ENCODE results near the gene ITGB2.

Gene ITGB2

DNA sequence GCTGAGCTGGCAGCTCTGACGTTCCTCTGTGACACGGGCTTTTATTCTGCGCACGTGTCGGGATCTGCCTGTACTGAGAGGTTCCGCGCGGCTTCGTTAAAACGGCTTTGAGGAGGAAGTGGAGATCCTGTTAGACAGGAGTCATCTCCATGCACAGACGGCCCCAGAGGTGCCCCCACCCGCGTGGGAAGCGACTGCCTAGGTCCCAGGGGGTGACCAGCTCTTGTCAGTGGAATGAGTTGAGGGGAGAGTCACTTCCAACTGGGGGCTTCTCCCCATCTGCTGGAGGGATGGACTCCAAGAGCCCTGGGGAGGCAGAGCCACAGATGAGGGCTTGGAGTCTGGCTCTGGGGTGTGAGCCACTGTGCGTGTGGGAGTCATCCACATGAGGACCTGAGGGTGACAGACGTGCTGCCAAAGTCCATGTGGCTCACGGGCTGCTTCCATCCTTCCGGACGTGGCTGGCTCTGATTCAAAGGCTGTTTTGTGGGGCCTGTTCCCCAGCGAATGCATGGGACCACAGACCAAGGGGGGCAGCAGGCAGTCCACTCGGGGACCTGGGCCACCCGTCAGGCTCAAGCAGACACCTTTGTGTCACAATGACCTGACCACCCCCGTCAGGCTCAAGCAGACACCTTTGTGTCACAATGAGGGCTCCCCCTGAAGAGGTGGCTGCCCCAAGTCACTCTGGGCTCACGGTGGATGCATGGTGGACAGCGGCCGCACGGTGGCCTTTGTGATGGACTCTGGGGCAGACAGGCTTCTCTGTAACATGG lies 74.0 kb downstream of the ITGB2 start:
- DNase-seq (ENCODE audit: low read depth): no peak

DNA sequence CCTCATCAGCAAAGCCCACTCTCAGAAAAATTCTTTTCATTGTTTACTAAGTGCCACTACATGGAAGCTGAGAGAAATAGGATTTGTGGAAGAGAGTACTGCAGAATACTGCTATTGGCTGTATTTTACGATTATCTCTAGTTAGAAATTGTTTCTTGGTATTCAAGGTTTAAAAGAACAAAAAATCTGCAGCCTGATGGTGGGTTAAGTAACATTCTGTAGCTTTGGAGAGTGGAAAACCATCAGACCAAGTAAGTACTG lies 74.5 kb downstream of the ITGB2 start:
- DNase-seq (ENCODE audit: low read depth): no peak

GRCh38 chr21:44845418-44846223 lies 75.1 kb downstream of the ITGB2 start:
- peak; percentile 33 for DNase-seq (ENCODE audit: low read depth)

DNA sequence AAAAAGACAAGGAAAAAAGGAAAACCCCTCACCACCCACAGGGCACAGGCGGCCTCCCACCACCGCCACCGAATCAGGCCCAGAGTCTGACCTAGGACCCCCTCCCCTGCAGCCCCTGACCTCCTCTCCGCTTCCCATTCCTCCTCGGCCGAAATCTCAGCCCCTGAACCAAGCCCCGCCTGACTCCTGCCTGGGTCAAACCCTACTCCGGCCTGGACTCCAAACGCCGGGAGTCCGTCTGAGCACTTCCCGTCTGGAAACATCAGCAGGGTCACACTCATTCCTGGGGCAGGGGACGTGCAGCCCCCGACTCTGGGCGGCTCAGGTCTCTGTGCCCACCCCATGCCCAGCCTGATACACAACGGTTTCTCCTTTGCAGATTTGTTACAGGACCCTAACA lies 76.4 kb downstream of the ITGB2 start:
- no peak for DNase-seq (ENCODE audit: low read depth)

GRCh38 chr21:44842721-44843445 lies 77.8 kb downstream of the ITGB2 start:
- no peak for DNase-seq (ENCODE audit: low read depth)

GRCh38 chr21:44842087-44842486 lies 78.6 kb downstream of the ITGB2 start:
- DNase-seq (ENCODE audit: low read depth): no peak

DNA sequence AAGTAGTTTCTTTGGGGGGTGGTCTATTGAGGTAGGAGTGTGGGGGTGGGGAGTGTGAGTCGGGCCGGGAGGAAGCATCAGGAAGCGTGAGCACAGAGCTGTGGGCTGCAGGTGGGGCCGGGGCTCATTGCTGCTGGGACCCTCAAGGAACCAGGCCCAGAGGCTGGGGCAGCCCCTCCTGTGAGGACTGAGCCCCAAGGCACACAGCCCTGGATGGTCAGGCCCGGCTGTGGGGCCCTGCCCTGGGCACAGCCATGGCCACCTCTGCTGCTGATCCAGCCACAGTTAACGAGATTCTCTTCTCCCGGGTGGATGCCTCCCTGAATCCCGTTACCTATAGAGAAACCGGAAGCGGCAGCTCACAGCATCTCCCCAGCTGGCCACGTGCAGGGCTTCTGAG lies 79.9 kb downstream of the ITGB2 start:
- DNase-seq (ENCODE audit: low read depth): no peak

DNA sequence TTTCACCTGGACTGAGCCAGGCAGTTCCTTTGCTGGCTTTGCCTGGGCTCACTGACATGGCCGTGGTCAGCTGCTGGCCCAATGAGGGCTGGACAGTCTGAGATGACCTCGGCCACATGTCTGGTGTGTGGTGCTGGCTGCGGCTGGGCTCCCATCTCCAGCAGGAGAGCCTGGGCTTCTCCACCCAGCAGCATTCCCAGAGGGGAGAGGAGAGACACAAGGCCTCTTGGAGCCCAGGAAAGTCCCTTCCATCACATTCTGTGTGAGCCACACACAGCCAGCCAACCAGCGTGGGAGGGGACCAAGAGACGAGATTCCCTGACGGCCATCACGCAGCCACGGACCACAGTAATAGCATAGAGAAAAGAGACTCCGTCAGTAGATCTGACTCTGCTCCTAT lies 81.7 kb downstream of the ITGB2 start:
- no peak for DNase-seq (ENCODE audit: low read depth)

DNA sequence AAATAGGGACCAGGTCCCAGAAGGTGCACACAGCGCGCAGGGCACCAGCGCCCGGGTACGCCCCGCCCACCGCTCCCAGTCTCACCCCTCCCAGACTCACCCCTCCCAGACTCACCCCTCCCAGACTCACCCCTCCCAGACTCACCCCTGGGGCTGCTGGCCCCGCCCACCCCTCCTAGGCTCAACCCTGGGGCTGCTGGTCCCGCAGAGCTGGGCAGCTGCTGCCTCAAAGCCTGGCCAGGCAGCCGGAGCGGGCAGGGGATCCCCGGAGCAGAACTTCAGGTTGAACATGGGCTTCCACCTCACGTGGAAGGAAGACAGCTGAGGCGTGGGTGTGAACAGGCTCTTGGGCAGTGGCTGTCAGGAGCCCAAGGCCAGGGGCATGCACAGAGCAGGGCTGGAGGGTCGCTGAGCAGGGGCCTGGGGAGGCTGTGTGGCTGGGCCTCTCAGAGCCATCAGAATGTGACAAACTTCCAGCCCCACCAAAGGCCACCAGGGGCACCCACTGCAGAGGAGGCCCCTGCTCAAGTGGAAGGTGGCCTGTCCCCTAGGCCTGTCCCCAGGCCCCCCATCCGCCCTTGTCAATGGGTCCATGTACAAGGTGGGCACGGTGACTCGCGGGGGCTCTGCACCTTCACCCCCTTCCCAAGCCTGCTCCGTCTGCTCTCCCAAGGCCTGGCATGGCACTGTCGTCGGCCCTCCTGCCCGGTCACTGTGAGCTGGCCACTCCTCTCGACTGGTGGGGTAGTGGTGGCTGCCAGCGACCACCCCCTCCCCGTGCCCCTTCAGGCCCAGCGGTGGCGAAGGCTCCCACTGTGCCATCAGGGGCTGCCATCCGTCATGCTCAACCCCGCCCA lies 82.4 kb downstream of the ITGB2 start:
- DNase-seq (ENCODE audit: low read depth): no peak

DNA sequence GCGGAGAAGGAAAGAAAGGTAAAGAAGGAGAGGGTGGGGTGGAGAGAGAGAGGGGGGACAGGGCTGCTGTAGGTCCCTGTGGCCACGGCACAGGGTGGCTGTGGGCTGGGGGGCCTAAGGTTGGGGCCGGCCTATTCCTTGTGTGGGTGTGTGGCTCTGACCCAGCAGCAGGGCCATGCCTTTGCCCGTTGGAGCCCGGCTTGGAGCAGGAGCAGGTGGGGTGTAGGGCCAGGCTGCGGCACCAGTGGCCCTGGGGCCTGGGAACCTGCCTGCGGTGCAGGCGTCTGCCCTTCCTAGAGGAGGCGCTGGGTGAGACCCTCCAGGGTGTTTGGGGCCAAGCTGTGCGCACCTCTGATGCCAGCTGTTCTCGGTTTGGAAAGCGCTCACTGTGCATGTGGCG lies 83.2 kb downstream of the ITGB2 start:
- no peak for DNase-seq (ENCODE audit: low read depth)

- no peak for DNase-seq (ENCODE audit: low read depth)
These were observed 83.8 kb downstream of the ITGB2 start for GRCh38 chr21:44836666-44837471.

DNA sequence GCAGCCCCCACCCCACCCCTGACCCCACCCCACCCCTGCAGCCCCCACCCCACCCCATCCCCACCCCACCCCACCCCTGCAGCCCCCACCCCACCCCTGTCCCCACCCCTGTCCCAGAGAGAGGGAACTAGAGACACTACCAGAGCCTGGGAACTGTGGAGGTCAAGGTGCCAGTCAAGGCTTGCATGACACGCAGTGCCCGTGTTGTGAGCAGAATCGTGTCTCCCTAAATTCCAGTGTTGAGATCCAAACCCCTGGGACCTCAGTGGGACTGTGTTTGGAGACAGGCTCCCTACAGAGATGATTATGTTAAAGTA lies 84.4 kb downstream of the ITGB2 start:
- no peak for DNase-seq (ENCODE audit: low read depth)
